Central memory CD8-positive, alpha-beta T cell (primary cell): ENCODE data around the gene CRYGB.
"Not testable (repeated sequence)": the region's sequence is repeated elsewhere in the genome, so short reads cannot be mapped to it uniquely, and the experiment has no call there.

Experiments
- ATAC-seq: fragments of 150-1000 bp; cut with Tn5 transposase; replicated peaks from 2 replicates; pipeline ENCODE4 v1.10.0; 2022; ENCODE audit warnings: mild to moderate bottlenecking, moderate FRiP score, moderate number of reproducible peaks; ENCODE audit not compliant: poor library complexity, severe bottlenecking; ENCODE audit errors: extremely low read depth
- DNase-seq, 2 donors: peaks; one replicate each; pipeline ENCODE4 v3.0.0; 2021; ENCODE audit warnings: low spot score in 2 of 2
- H3K27ac Mint-ChIP-seq: one replicate; pipeline ENCODE4 v1.8.0; 2022; ENCODE audit warnings: low read depth, mild to moderate bottlenecking, moderate library complexity, mixed read lengths
- H3K27me3 Mint-ChIP-seq: one replicate; pipeline ENCODE4 v1.8.0; 2022; ENCODE audit warnings: mixed read lengths
- H3K36me3 Mint-ChIP-seq: one replicate; pipeline ENCODE4 v1.8.0; 2022; ENCODE audit warnings: mild to moderate bottlenecking, moderate library complexity, mixed read lengths; ENCODE audit not compliant: insufficient read depth
- H3K4me1 Mint-ChIP-seq: one replicate; pipeline ENCODE4 v1.8.0; 2022; ENCODE audit warnings: mixed read lengths
- H3K4me3 Mint-ChIP-seq: one replicate; pipeline ENCODE4 v1.8.0; 2022; ENCODE audit warnings: mild to moderate bottlenecking, moderate library complexity, mixed read lengths
- H3K9me3 Mint-ChIP-seq: one replicate; pipeline ENCODE4 v1.8.0; 2022; ENCODE audit warnings: mixed read lengths

Gene CRYGB

GRCh38 chr2:208125251-208125650 is 20.7 kb downstream of the CRYGB start:
- no peaks in the 10 kb centered on the region for H3K36me3 Mint-ChIP-seq
- no peak overlapping the region for H3K27ac Mint-ChIP-seq
- peaks cover 10% of the 10 kb centered on the region for H3K4me1 Mint-ChIP-seq
- no peak overlapping the region for H3K4me3 Mint-ChIP-seq
- no peak for ATAC-seq
- H3K9me3 Mint-ChIP-seq: no peaks in the 10 kb centered on the region
- H3K27me3 Mint-ChIP-seq: peaks cover 41% of the 10 kb centered on the region
- no peak for DNase-seq

GRCh38 chr2:208124013-208124715 is 21.8 kb downstream of the CRYGB start, which contains the start of gene CRYGD:
Gene CRYGD, minus strand, starts transcription at chr2:208124524. Its CDS starts 51 bp downstream, at chr2:208124473.
- H3K4me1 Mint-ChIP-seq: peaks cover 10% of the 10 kb centered on the region
- DNase-seq, ATAC-seq, H3K9me3 Mint-ChIP-seq, H3K36me3 Mint-ChIP-seq, H3K27ac Mint-ChIP-seq, H3K4me3 Mint-ChIP-seq: not testable (repeated sequence)
- peaks cover 41% of the 10 kb centered on the region for H3K27me3 Mint-ChIP-seq

- no peaks in the 10 kb centered on the region for H3K36me3 Mint-ChIP-seq
- H3K4me3 Mint-ChIP-seq: no peak overlapping the region
- H3K27ac Mint-ChIP-seq: no peak overlapping the region
- peaks cover 10% of the 10 kb centered on the region for H3K4me1 Mint-ChIP-seq
- no peaks in the 10 kb centered on the region for H3K9me3 Mint-ChIP-seq
- ATAC-seq (no peak), DNase-seq (no peak)
- H3K27me3 Mint-ChIP-seq: peaks cover 41% of the 10 kb centered on the region
Measured at GRCh38 chr2:208122248-208122647, 23.7 kb downstream of the CRYGB start.

GRCh38 chr2:208118918-208119317 is 27.0 kb downstream of the CRYGB start:
- H3K4me1 Mint-ChIP-seq: peaks cover 1% of the 10 kb centered on the region
- no peaks in the 10 kb centered on the region for H3K36me3 Mint-ChIP-seq
- no peak overlapping the region for H3K4me3 Mint-ChIP-seq
- H3K27me3 Mint-ChIP-seq: peaks cover 17% of the 10 kb centered on the region
- no peak for ATAC-seq
- H3K27ac Mint-ChIP-seq: no peak overlapping the region
- no peak for DNase-seq
- H3K9me3 Mint-ChIP-seq: no peaks in the 10 kb centered on the region

GRCh38 chr2:208117390-208117789 is 28.6 kb downstream of the CRYGB start:
- not testable (repeated sequence) for ATAC-seq, H3K4me1 Mint-ChIP-seq, DNase-seq, H3K36me3 Mint-ChIP-seq, H3K4me3 Mint-ChIP-seq, H3K9me3 Mint-ChIP-seq, H3K27ac Mint-ChIP-seq
- H3K27me3 Mint-ChIP-seq: peaks cover 11% of the 10 kb centered on the region

GRCh38 chr2:208112969-208113368 is 33.0 kb downstream of the CRYGB start:
- Mint-ChIP-seq H3K36me3 (no peaks in the 10 kb centered on the region), H3K4me3 (no peak overlapping the region), H3K27me3 (peaks cover 15% of the 10 kb centered on the region), H3K4me1 (no peaks in the 10 kb centered on the region), H3K27ac (no peak overlapping the region), H3K9me3 (no peaks in the 10 kb centered on the region)
- ATAC-seq: no peak
- DNase-seq: no peak

- H3K4me3 Mint-ChIP-seq, H3K9me3 Mint-ChIP-seq, DNase-seq, H3K27ac Mint-ChIP-seq, ATAC-seq, H3K4me1 Mint-ChIP-seq, H3K36me3 Mint-ChIP-seq: not testable (repeated sequence)
- H3K27me3 Mint-ChIP-seq: peaks cover 18% of the 10 kb centered on the region
Measured at GRCh38 chr2:208112273-208112745, 33.6 kb downstream of the CRYGB start.

GRCh38 chr2:208103616-208104015 is 42.3 kb downstream of the CRYGB start:
- H3K4me1 Mint-ChIP-seq: peaks cover 8% of the 10 kb centered on the region
- ATAC-seq: no peak
- no peak overlapping the region for H3K4me3 Mint-ChIP-seq

GRCh38 chr2:208101716-208102631 is 44.0 kb downstream of the CRYGB start:
- Mint-ChIP-seq H3K4me1 (peaks cover 8% of the 10 kb centered on the region), H3K9me3 (no peaks in the 10 kb centered on the region), H3K36me3 (peaks cover 3% of the 10 kb centered on the region), H3K27me3 (peaks cover 28% of the 10 kb centered on the region), H3K27ac (no peak overlapping the region), H3K4me3 (no peak overlapping the region)
- DNase-seq (no peak), ATAC-seq (no peak)

More at GRCh38 chr2:208103616-208104015, 42.3 kb downstream of the CRYGB start:
- no peak overlapping the region for H3K27ac Mint-ChIP-seq
- H3K9me3 Mint-ChIP-seq: no peaks in the 10 kb centered on the region
- no peak for DNase-seq
- H3K36me3 Mint-ChIP-seq: peaks cover 3% of the 10 kb centered on the region
- H3K27me3 Mint-ChIP-seq: peaks cover 38% of the 10 kb centered on the region

- peak overlapping the region; percentile 13 for H3K27ac Mint-ChIP-seq
- no peak overlapping the region for H3K4me3 Mint-ChIP-seq
- ATAC-seq: peak; percentile 7
Measured at GRCh38 chr2:208099682-208100470, 46.1 kb downstream of the CRYGB start.

GRCh38 chr2:208098701-208099100 is 47.3 kb downstream of the CRYGB start:
- ATAC-seq, H3K4me1 Mint-ChIP-seq, H3K27me3 Mint-ChIP-seq, H3K27ac Mint-ChIP-seq, DNase-seq, H3K9me3 Mint-ChIP-seq, H3K4me3 Mint-ChIP-seq, H3K36me3 Mint-ChIP-seq: not testable (repeated sequence)

More at GRCh38 chr2:208099682-208100470, 46.1 kb downstream of the CRYGB start:
- H3K36me3 Mint-ChIP-seq: peaks cover 3% of the 10 kb centered on the region
- H3K9me3 Mint-ChIP-seq: no peaks in the 10 kb centered on the region
- H3K27me3 Mint-ChIP-seq: peaks cover 7% of the 10 kb centered on the region
- peaks cover 8% of the 10 kb centered on the region for H3K4me1 Mint-ChIP-seq
- DNase-seq: no peak

GRCh38 chr2:208098267-208098666 is 47.7 kb downstream of the CRYGB start:
- no peaks in the 10 kb centered on the region for H3K9me3 Mint-ChIP-seq
- no peak for DNase-seq
- no peak for ATAC-seq
- no peak overlapping the region for H3K27ac Mint-ChIP-seq
- H3K27me3 Mint-ChIP-seq: no peaks in the 10 kb centered on the region
- H3K4me1 Mint-ChIP-seq: peaks cover 8% of the 10 kb centered on the region
- no peak overlapping the region for H3K4me3 Mint-ChIP-seq
- H3K36me3 Mint-ChIP-seq: peaks cover 3% of the 10 kb centered on the region
